HG03558 (cell line): Measurements from ENCODE around the gene CWC25.
A peak's percentile ranks its signal among the peaks of the same experiment; 100 is the strongest.

Source experiments
- ATAC-seq: cut with Tn5 transposase; IDR thresholded peaks from one replicate; pipeline ENCODE4 v1.9.1; 2021; ENCODE audit warnings: moderate number of reproducible peaks; ENCODE audit not compliant: unreplicated experiment; ENCODE audit errors: extremely low read depth

CWC25 gene

DNA sequence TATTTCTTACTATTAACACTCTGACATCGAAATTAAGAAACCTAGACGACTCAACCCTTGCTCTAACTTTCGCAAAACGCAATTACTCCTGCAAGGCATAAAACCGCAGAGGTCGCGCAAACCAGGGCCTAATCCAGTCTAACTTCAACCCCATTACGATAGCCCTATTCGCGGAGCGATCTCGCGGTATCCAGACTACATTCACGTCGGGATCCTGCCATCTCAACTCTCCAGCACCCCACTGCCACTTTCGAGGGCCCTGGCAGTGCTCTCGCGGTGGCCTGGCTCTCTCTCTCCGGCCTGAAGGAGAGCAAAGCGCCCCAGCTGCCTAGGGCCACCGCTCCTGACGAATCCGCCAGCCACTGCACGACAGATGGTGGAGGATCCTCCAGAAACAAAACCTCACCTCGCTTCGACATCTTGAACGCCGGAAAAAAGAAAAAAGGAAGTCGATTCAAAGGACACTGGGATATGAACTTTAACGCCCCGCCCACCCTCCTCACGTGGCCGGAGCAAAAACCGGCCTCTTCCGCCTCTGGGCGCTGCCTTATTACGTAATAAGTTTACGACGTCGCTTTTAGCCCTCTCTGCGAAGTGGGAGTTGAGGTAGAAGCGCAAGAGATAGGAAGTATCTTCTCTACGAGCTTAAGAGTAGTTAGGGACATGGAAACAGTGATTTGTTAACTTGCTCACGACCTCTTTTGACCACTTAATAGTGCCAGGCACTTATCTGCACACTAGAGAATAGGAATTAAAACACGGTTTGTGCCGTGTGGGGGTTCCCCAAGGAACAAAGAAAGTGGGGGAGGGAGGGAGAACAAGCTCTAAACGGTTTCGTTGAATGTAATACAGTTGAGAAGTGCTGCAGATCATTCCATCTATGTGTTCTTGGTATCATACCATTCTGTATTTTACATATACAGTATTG lies 28.4 kb upstream of the CWC25 start, which contains the start of gene RPL23:
RPL23 (minus strand) TSS at position 430 of the 928 bp plus-strand sequence; CDS start at position 419, 11 bp downstream.
- ATAC-seq, result no peak

DNA sequence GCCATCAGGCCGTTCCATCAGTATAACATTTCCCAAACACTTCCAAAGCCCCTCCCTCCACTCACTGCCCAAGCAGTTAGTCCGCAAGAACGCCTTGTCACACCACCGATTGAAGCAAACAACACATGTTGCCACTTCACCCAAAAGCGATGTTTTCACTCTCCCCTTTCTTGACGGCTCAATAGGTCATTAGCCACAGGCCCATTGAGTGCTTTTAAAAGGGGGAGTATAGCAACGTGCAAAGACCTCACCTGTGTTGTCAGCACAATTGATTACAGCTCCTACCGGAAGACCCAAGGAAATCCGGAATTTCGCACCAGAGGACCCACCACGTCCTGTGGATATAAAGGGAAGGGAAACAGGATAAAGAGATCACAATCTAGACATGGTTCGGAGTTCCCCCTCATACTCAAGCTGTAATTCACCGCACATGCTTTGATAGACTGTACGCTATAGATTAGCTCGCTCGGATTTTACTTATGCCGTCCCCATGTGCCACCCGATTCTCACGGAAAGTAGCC lies 27.7 kb upstream of the CWC25 start:
- no peak for ATAC-seq

DNA sequence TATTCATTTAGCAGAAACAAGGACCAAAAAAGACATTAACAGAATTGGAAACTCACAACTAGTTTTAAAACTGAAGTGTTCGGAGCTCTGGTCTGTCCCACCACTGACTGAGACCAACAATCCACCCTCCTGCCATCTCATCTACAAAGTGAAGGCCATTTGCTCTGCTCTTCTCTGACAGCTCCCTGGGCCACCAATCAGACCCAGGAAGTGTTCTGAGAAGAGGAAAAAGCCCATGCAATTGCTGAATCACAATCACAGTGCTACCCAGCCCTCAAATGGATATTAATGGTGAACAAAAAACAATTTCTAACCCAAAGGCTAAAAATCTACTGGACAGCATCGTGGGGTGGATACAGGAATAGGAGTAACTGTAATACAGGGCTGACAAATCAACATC lies 26.3 kb upstream of the CWC25 start:
- ATAC-seq, result no peak

DNA sequence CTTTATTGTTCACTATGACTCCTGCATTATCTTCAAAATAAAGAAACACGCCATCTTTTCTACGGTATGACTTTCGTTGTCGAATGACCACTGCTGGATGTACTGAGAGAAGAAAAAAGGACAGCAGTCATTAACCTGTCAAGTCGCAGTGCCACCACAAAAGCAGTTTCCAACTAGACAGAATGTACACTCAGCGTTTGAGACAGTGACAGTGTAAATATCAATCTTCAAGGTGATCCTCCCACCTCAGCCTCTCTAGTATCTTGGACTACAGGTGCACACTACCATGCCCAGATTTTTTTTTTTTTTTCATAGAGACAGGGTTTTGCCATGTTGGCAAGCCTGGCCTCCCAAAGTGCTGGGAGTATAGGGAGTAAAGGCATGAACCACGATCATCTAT lies 25.3 kb upstream of the CWC25 start:
- no peak for ATAC-seq

DNA sequence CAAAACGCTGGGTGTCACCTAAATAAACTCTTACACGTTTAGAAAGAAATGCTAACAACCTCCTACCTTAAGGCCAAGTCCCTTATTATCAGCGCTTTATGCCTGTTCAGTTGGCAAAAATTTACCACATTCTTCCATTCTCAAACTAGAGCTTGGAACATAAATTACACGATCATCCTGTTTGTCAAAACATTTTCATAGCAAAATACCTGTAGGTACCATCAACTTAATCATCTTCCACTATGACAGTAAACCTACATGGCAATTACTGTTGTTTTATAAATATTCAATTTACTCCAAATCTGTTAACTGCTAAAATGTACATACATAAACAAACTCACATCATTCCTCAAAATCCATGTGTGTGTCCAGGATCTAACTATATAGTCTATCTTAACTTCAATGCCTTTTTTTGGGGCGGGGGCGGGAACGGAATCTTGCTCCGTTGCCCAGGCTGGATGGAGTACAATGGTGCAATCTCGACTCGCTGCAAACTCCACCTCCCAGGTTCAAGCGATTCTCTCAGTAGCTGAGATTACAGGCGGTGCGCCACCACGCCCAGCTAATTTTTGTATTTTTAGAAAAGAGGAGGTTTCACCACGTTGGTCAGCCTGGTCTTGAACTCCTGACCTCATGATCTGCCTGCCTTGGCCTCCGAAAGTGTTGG lies 24.0 kb upstream of the CWC25 start:
- ATAC-seq, result no peak

DNA sequence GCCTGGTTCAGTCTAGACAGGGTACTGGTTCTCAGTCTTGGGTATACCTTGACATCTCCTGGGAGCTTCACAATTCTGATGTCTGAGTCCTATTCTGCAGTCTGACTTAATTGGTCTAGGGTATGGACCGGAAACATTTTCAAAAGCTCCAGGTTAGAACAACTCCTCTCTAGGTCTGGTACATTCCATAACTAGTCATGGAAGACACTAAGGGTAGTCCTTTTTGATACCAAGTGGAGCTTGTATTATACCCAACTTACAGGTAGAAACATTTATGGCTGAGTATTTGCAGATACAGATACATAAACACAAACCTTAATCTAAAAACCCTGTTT lies 23.4 kb upstream of the CWC25 start:
- no peak for ATAC-seq

DNA sequence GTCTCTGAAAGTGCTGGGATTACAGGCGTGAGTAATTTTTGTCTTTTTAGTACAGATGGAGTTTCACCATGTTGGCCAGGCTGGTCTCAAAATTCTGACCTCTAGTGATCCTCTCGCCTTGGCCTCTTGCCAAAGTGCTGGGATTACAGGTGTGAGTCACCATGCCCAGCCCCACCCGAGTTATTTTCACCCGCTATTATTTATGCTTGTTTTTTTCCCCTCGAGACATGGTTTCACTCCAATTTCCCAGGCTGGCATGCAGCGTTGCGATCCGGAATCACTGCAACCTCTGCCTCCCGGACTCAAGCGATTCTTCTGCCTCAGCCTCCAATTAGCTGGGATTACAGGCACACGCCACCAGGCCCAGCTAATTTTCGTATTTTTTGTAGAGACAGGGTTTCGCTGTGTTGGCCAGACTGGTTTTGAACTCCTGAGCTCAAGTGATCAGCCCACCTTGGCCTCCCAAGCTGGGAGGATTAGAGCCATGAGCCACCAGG lies 19.2 kb upstream of the CWC25 start:
- no peak for ATAC-seq

DNA sequence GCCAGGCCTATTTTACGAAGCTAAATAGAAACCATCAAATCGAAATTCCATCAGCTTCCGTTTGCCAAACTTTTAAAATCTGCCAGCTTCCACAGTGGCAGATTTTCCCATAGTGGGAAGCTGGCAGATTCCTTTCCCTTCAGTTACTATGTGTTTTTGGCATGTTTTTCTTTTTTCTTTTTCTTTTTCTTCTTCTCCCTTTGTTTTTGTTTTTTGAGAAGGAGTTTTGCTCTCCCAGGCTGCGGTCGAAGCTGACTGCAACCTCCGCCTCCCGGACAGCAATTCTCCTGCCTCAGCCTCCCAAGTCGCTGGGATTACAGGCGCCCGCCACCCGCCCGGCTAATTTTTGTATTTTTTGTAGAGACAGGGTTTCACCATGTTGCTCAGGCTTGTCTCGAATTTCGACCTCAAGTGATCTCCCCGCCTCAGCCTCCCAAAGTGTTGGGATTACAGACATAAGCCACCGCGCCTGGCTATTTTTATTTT lies 684 bp upstream of the CWC25 start:
- no peak for ATAC-seq

DNA sequence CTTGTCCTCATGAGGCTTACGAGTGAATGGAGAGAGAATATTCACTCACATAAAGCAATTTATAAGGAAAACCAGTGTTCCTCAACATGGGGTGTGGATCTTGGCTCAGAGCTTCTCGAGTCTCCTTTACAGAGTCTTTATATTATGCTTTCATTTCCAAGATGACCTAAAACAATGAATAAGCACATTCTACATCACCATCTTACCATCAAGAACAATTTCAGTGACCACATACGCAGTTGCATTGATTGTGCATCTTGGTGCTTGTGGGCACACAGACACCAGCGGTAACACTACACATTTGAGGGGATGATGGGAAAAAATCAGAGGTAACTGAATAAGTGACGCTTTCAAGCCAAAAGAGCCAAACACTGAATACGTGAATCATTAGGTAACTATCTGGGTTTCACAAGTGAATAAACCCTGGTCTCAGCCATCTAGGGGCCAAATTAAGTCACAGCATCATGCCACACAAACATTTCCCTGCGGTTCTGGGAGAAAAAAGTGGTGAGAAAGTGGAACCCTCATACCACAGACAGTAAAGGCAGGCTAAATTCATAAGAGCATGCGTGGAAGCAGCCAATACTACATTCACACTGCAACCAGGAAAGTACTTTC lies 9.4 kb downstream of the CWC25 start:
- no peak for ATAC-seq

DNA sequence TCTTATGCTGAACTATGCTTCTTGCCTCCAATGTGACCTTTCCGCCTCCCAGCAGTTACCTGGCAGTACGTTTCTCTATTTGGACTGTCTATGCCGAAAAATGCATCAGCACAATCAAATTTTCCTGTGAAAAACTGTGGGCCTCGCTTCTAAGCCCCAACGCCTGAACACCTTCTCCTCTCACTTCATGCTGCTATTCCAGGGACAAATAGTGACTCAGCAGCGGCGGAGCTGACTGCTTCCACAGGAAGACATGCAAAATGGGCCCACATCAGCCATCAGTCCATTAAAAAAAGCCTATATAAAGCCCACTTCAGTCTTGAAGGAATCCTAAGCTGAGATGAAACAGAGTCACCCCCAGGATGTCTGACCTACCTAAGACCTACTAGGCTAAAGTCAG lies 15.3 kb downstream of the CWC25 start:
- no peak for ATAC-seq

DNA sequence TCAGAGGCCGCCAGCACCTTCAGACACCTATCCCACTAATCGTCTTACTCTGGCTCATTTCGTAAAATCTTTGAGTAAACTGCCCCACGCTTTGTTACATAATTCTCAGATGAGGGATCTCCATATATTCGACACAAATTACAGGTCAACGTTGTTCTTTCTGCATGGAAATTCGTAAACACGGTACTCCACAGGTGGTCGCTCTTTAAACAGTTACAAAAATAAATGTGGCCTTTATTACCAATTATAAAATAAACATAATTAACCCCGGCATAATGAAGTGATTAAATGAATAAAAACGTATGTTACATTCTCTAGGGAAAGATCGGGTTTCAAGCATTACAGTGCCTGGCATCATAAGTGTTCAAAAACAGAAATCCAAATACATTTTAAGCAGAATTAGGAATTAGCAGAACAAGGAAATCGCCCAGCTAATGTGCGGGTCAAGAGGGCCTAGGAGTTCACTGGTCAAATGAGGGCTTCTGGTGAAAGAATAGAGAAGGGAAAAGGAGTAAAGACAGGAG lies 24.8 kb downstream of the CWC25 start:
- ATAC-seq, result no peak

DNA sequence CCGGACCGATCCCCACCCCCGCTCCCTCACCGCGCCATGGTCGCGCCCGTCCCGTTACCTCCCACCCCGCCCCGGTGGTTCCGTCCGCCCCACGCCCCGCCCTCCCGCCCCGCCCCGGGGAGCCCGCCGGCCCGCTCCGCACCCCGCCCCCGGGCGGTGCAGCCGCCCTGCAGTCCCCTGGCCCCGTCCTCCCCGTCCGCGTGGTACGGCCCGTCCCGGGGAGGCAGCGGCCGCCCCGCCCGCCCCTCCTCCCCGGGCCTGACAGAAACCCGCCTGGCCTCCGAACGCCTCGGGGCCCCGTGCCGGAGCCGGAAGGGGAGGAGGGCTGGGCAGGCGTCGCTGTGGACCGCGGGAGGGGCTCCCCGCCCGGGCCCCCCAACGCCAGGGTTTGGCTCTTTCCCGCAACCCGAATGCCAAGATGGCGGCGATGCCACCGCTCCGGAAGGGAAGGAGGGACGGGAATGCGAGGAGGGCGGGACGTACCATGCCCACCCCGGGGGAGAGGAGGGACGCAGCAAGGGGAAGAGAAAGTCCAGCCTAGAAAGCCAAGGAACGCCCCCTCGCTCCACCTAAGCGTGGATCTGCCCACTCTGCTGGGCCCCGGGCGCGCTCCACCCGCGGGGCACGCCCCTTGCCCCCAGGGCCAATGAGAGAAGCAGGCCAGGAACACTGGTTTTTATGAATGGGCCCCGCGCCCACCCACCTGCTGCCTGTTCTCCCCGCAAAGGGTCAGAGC lies 25.5 kb downstream of the CWC25 start, which contains the start of gene PIP4K2B:
PIP4K2B (minus strand) TSS at position 56 of the 736 bp plus-strand sequence. CDS start 132 bp downstream, outside the sequence.
- peak; percentile 55 for ATAC-seq

DNA sequence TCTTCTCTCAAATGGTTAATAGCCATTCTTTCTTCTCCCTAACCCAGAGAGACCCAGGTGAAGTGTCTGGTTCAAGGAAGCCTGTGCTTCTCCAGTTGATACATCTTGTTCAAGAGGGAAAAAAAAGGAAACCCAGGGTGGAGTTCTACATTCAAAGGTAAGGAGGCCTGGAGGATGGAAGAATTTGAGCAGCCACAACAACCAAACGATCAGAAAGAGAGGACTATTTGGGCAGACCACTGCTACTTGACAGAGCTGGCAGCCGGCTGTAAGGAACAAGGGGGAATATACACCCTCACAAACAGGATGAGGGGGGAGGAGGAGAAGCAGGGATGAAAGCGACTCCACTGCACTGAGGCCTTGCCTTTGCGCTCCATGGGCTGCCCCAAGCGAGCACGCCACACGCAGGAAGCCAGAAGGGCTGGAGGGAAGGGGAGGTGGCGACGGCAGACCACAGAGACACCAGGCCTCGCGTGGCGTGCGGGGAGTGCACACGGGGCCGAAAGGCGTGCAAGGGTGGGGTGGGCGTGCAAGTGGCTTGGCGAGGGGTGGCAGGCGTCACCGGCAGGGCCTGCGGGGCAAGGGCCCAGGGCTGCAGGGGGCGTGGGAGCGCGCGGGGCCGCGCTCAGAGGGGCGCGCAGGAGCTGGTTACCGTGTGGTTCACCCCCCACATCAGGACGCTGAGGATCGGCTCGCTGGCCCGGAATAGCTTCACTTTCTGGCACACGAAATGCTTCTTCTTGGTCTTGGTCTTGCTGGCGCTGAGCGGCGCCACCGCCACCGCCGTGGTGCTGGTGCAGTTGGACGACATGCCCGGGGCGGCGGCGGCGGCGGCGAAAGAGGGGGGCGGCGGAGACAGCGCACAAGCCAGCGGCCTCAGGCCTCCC lies 26.3 kb downstream of the CWC25 start:
- peak; percentile 6 for ATAC-seq

DNA sequence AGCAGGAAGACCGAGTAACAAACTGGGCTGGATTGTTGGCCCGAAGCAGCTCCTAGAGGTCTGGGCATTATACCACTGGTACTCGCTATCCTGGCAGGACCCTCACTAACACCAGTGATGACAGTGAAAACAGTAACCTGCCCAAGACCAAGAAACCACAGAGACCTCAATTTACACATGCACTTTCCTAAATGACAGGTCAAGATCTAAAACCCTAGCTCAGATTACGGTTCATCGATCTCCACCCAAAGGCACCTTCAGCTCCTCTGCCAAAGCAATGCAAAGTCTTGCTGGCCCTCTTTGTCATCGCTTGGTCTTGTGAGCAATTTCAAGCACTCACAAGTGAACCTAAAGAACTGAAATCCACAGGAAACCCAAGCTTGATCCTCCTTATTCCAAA lies 27.3 kb downstream of the CWC25 start:
- ATAC-seq, result no peak

DNA sequence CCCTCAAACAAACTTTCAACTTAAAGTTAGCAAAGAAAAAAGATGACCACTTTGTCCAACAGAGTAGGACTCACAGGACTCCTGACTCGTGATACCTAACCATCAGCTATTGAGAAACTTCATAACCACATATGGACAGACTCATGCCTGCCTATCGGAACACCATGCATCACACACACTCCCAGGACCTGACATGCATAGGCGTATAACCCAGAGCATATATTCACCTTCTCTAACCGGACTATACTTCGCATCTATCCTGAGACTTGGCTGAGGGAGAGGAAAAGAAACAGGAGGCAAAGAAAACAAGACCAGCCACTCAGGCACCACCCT lies 28.0 kb downstream of the CWC25 start:
- ATAC-seq, result no peak

DNA sequence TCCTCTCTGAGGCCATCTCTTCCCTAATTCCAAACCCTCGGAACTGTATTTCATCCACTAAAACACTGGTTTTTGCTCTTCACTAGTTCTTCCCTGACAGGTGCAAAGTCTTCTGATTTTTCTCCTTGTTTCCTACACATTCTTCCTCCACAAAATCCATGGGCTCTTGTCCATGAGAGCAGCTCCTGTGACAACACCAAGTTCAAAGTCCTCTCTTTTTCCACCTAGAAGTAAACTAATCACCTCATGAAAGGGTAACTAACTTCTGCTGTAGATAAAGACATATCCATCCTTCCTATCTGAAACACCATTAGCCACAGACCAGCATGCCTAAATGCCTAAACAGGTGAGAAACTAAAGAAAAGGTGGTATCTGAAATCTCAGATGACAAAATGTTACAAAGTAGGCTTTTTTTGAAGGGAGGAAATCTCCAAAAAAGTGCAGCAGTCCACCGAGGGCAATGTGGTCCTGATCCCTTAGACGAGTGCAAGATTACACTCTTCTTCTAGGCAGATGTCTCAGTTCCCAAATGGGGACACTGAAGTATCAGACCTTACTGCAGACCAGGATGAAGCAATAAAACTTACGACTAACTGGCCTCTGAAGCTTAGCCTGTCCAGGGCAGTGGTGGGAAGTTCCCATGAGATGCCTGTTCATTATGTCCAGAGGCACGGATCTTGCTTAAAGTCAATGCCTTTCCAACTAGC lies 28.5 kb downstream of the CWC25 start:
- no peak for ATAC-seq

DNA sequence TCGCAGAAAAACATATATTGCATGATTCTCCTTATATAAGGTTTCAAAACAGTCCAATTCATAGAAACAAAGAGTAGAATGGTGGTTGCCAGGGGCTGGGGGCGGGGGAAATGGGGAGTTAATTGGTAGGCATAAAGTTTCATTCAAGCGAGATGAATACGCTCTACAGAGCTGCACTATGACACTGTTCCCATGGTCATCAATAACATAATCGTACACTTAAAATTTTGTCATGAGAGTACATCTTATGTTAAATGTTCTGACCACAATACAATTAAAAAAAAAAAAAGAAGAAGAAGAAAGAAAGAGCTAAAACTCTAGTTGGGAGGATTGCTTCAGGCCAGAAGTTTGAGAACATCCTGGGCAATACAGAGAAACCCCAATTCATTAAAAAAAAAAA lies 30.9 kb downstream of the CWC25 start:
- ATAC-seq, result no peak

DNA sequence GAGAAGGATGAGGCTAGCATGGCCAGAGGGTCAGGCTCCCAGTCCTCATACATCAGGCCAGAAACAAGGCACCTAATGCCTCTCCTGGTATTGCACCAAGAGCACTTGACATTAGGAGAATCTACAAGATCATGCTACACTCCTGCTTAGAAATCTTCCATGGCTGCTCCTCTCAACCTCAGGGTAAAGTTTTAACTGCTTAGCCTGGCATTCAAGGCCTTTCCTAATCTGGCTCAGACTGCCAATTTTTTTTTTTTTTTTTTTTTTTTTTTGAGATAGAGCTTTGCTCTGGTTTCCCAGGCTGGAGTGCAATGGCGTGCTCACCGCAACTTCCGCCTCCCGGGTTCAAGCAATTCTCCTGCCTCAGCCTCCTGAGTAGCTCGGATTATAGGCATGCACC lies 34.0 kb downstream of the CWC25 start:
- ATAC-seq, result no peak
